ENCODE data around the gene TMEM204. TPM values are rescaled to one million over a fixed set of nuclear protein-coding genes. Genes with fewer than 3 reads are reported as not detected.

The TMEM204 gene
- total RNA-seq, 4 donors from 2014 or later, result 14.7 to 27.7 (median 22.1) TPM

DNA sequence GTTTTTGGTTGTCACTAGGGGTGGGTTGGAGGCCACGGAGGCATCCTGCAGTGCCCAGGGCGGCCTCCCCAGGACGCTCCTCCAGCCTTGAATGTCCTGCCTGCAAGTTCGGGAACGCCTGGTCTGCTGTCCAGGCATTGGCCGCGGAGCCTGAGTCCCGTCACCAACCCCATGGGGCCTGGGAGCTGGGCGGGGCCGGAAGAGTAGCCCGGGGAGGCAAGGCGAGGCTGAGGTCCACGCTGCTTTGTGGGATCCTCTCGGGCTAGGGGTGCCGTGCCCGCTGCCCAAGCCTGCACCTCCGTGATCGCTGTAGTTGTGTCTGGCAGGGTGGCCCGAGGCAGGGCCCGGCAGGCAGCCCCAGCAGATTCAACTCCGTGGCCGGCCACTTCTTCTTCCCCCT is 27.6 kb upstream of the TMEM204 start:
- intact Hi-C loops (cut with DNase I; ENCODE audit: low total_unique reads), result no loop called here
- TF ChIP-seq POLR2A (IDR thresholded peaks at IDR 0.05), result no peak
- TF ChIP-seq CTCF (IDR thresholded peaks at IDR 0.05 in 4 of 5, conservative IDR thresholded peaks at IDR 0.05 in 1 of 5), result no peak
- DNase-seq (no peak), ATAC-seq (no peak)
- in situ Hi-C loops (cut with MboI; ENCODE audit: low sequenced_read_pairs in 4 of 4), result no loop called here
- Histone ChIP-seq H3K9me3 (no peaks in the 10 kb centered on the region), H3K36me3 (peaks cover 0 to 49% of the 10 kb centered on the region in 2 donors), H3K4me1 (peaks cover 15 to 19% of the 10 kb centered on the region in 2 donors), H3K27me3 (no peaks in the 10 kb centered on the region), H3K4me3 (no peak overlapping the region), H3K27ac (no peak overlapping the region)

DNA sequence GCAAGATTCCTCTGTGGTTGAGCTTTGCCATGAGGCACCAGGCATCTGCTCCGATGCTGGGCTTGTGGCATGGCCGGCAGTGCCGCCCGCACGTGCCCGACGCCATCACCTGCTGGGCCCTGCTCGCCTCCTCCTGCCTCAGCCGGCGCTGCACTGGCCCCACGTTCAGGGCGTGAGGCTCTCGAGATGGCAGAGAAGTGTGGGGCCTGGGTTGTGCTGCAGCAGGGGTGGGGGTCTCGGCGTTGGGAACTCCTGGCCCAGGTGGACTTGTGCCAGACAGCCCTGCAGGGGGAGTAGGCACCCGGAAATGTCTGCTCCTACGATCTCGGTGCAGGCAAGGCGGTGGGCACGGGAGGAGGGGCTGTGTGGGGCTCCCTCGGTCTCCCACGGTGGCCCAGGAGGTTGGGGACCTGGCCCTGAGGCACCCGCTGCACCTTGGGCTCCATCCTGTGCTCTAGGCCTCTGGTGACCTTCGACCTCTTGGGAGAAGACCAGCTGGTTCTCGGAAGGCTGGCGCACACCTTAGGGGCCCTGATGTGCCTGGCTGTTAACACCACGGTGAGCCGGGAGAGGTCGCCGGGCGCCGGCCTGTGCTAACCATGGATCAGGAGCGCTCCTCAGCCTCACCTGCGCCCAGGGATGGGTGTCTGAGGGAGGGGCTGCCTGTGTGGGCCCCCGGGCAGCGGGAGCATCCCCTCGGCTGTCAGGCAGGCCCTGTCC is 26.8 kb upstream of the TMEM204 start:
- Histone ChIP-seq H3K36me3 (peaks cover 0 to 42% of the 10 kb centered on the region in 2 donors), H3K27ac (no peak overlapping the region), H3K27me3 (no peaks in the 10 kb centered on the region), H3K4me3 (no peak overlapping the region), H3K9me3 (no peaks in the 10 kb centered on the region), H3K4me1 (peaks cover 15 to 19% of the 10 kb centered on the region in 2 donors)
- no peak for ATAC-seq
- TF ChIP-seq CTCF (IDR thresholded peaks at IDR 0.05 in 4 of 5, conservative IDR thresholded peaks at IDR 0.05 in 1 of 5) (no peak), POLR2A (IDR thresholded peaks at IDR 0.05) (no peak)
- in situ Hi-C loops (cut with MboI; ENCODE audit: low sequenced_read_pairs in 4 of 4), result no loop called here
- no peak for DNase-seq
- intact Hi-C loops (cut with DNase I; ENCODE audit: low total_unique reads), result no loop called here

DNA sequence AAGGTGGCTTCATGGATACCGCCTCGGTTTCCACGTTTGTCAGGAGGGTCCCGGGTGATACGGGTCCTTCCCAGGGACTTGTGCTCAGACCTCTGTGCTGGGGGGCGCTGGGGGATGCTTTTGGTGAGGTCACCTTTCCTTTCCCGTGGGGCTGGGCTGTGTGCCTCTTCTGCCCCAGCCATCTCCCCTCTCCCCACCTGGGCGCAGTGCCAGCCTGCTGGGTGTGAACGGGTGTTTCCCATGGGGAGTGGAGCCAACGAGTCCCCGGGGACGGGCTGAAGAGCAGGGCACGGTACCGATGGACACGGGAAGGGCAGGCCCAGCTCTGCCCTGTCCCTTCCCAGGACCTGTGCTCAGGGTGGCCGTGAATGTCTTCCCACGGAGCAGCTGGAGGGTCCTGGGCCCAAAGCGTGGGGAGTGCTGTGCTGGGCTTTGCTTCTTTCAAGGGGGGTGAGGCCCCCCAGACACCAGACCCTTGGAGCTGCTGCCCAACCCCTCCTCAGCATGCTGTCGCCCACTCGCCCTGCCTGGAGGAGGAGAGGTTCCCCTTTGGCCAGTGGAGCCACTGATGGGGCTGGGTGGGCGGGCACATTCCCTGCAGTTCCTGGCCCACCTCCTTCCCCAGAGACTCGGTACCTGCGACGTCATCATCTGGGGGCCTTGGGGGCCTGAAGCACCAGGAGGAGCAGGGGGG is 24.8 kb upstream of the TMEM204 start:
- H3K27me3 ChIP-seq, result no peaks in the 10 kb centered on the region
- H3K4me3 ChIP-seq, result no peak overlapping the region
- intact Hi-C loops (cut with DNase I; ENCODE audit: low total_unique reads), result no loop called here
- no peak for TF ChIP-seq POLR2A (IDR thresholded peaks at IDR 0.05)
- TF ChIP-seq CTCF (IDR thresholded peaks at IDR 0.05 in 4 of 5, conservative IDR thresholded peaks at IDR 0.05 in 1 of 5), result no peak
- H3K4me1 ChIP-seq, result peaks cover 15 to 19% of the 10 kb centered on the region in 2 donors
- ATAC-seq, result no peak
- no peak for DNase-seq
- peaks cover 0 to 22% of the 10 kb centered on the region in 2 donors for H3K36me3 ChIP-seq
- H3K27ac ChIP-seq, result peak overlapping the region; percentile 77 to 90 (median 84)
- no peaks in the 10 kb centered on the region for H3K9me3 ChIP-seq
- in situ Hi-C loops (cut with MboI; ENCODE audit: low sequenced_read_pairs in 4 of 4), result no loop called here

- in situ Hi-C loops (cut with MboI; ENCODE audit: low sequenced_read_pairs in 4 of 4), result no loop called here
Measured at GRCh38 chr16:1509307-1510221, 23.9 kb upstream of the TMEM204 start.

More at GRCh38 chr16:1509307-1510221, 23.9 kb upstream of the TMEM204 start:
- H3K4me3 ChIP-seq, result peak overlapping the region in 2 of 4 donors; percentile 11 to 13
- peaks cover 0 to 20% of the 10 kb centered on the region in 2 donors for H3K36me3 ChIP-seq
- no peak for TF ChIP-seq CTCF (IDR thresholded peaks at IDR 0.05 in 4 of 5, conservative IDR thresholded peaks at IDR 0.05 in 1 of 5)
- TF ChIP-seq POLR2A (IDR thresholded peaks at IDR 0.05), result peak; percentile 18 to 28
- no peaks in the 10 kb centered on the region for H3K27me3 ChIP-seq
- ATAC-seq (peak; percentile 90 to 96), DNase-seq (peak; percentile 54 to 80)
- H3K27ac ChIP-seq, result peak overlapping the region; percentile 77 to 90 (median 84)
- peaks cover 15 to 19% of the 10 kb centered on the region in 2 donors for H3K4me1 ChIP-seq
- intact Hi-C loops (cut with DNase I; ENCODE audit: low total_unique reads), result no loop called here
- no peaks in the 10 kb centered on the region for H3K9me3 ChIP-seq
